Fibroblast of pulmonary artery (primary cell): ENCODE results near the gene SPP2.

Source experiments
- DNase-seq: peaks from one replicate; pipeline ENCODE4 v3.0.0-alpha.2; 2010; ENCODE audit warnings: low read depth
- H3K4me3 ChIP-seq: replicated peaks from 2 replicates; pipeline ENCODE4 v1.5.1; 2011; ENCODE audit warnings: low read depth, mild to moderate bottlenecking, control low read depth, low read length, moderate library complexity
- TF ChIP-seq, protein P1 (sequence below): IDR thresholded peaks from 2 replicates; pipeline ENCODE4 v1.5.1; 2011; ENCODE audit warnings: mild to moderate bottlenecking, control low read depth, low read length, inconsistent platforms; ENCODE audit errors: missing control alignments

Gene SPP2

DNA sequence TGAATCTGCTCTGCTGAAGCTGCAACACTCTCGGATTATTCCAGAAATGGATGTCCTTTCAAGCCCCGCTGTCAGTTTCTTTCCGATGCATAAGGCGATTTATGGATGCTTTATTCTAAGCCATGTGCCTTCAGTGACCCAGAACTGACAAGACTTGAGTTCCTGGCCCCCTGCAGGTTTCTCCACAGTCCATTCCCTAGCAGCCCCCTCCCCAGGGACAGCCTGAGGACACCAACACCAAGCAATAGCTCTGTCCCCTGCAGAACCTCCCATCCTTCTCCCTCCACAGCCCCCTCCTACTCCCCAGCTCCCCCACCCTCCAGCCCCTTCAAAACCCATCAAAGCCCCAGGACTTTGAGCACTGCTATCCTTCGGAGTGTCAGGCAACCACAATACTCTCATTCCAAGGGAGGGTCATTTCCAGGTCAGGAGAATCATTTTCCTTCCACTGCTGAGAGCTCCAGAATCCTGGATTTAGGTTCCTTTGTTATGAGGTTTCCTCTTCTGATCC, 24.6 kb upstream of the SPP2 start:
- no peak overlapping the region for H3K4me3 ChIP-seq

DNA sequence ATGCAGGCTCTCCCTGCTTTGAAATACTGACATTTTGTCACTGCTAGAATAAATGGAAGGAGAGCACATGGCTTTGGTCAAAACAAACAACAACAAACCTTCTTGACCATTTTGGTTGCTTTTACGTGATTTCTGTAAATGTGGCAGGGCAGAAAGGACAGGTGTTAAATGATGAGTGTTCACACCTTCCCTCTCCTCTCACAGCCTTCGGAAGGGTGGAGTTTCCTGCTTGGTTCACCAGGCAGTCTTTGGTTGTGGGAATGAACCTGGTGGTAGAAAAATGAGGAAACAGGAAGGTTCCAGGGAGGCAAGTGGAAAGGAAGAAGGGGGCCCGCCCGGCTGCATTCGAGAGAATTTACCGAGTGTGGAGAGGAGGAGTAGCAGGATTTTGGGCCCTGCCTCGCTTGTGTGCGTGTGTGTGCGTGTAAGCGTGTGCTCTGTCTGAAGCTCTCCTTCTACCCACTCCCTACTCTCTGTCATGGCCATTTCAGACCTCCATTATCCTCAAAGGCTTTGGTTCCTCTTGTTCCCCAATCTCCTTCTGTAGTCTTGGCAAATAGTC, 23.7 kb upstream of the SPP2 start:
- H3K4me3 ChIP-seq = no peak overlapping the region
- DNase-seq = no peak
- TF ChIP-seq, protein P1, sequence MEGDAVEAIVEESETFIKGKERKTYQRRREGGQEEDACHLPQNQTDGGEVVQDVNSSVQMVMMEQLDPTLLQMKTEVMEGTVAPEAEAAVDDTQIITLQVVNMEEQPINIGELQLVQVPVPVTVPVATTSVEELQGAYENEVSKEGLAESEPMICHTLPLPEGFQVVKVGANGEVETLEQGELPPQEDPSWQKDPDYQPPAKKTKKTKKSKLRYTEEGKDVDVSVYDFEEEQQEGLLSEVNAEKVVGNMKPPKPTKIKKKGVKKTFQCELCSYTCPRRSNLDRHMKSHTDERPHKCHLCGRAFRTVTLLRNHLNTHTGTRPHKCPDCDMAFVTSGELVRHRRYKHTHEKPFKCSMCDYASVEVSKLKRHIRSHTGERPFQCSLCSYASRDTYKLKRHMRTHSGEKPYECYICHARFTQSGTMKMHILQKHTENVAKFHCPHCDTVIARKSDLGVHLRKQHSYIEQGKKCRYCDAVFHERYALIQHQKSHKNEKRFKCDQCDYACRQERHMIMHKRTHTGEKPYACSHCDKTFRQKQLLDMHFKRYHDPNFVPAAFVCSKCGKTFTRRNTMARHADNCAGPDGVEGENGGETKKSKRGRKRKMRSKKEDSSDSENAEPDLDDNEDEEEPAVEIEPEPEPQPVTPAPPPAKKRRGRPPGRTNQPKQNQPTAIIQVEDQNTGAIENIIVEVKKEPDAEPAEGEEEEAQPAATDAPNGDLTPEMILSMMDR = no peak

More for the DNA sequence above, 24.6 kb upstream of the SPP2 start:
- DNase-seq = no peak
- TF ChIP-seq, protein P1 = no peak

GRCh38 chr2:234027641-234028040, 22.9 kb upstream of the SPP2 start:
- no peak overlapping the region for H3K4me3 ChIP-seq
- TF ChIP-seq, protein P1 = no peak
- no peak for DNase-seq

- TF ChIP-seq, protein P1 = no peak
Observed at GRCh38 chr2:234029150-234029733, 21.3 kb upstream of the SPP2 start.

DNA sequence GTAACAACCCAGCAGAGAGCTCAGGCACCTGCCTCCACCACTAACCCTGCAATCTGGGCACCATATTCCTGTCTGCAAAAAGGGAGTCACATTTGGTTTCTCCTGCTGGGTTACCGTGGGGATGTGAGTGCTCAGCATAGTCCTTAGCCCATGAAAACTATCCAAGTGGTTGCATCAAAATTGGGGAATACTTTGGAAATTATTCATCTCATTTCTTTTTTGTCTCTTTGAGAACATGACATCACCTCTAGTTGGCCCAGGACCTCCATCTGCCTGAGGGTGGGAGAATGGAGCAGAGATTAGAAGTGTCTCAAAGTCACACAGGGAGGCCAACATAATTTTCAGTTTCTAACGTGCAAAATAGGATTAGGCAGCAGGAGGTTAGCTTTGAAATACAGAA, 19.3 kb upstream of the SPP2 start:
- no peak for DNase-seq
- no peak overlapping the region for H3K4me3 ChIP-seq
- TF ChIP-seq, protein P1 = no peak

More at GRCh38 chr2:234029150-234029733, 21.3 kb upstream of the SPP2 start:
- no peak for DNase-seq
- no peak overlapping the region for H3K4me3 ChIP-seq

DNA sequence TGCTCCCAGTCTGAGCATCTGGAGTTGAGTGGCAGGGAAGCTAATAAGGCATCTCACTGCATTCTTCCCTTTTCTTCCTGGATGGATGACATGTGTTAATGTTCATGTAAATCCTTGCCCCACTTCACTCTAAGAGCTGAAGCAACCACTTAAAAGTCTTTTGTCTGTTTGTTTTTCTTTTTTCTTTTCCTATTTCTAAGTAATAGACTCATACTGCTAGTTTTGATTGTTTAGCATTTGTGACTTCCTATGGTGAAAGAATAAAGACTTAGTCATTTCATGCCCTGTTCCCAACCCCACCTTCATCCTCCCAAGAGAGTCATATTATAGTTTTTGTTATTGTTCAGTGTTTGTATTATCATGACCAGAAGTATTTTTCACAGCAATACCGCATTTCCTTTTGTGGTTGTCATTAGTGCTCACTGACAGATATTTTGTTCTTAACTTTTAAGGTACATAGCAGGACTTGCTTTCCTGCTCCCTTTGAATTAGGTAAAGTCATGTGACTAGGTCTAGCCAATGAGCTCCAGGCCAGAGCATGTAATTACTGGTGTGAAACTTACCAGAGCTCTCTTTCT, 18.1 kb upstream of the SPP2 start:
- DNase-seq = peak; percentile 56
- TF ChIP-seq, protein P1 = no peak
- no peak overlapping the region for H3K4me3 ChIP-seq
